CD8-positive, alpha-beta memory T cell (primary cell): ENCODE results near the gene CHI3L2. TPM values are rescaled to one million over a fixed set of nuclear protein-coding genes. Genes with fewer than 3 reads are reported as not detected.
A peak's percentile ranks its signal among the peaks of the same experiment; 100 is the strongest.

Experiments
- CTCF ChIA-PET: fragments of 350-600 bp; sonication (Branson Sonifier 250); formaldehyde crosslinking; loops from one replicate; lab custom pipeline; 2021; ENCODE audit warnings: antibody characterized with exemption; lab: Charles Lee
- POLR2A ChIA-PET: fragments of 350-600 bp; sonication (Branson Sonifier 250); formaldehyde crosslinking; loops from one replicate; lab custom pipeline; 2021; ENCODE audit warnings: antibody characterized with exemption; lab: Charles Lee
- DNase-seq, 5 donors: peaks; one replicate each; pipeline versions ENCODE4 v3.0.0 to v3.0.0-alpha.2; 2020 to 2022; ENCODE audit warnings: mixed read lengths in 1 of 5
- H3K27ac ChIP-seq: one replicate; pipeline ENCODE4 v1.7.0; 2013; ENCODE audit warnings: low read depth, mild to moderate bottlenecking, low read length, moderate library complexity
- H3K27me3 ChIP-seq: 2 replicates; pipeline ENCODE4 v1.7.0; 2013; ENCODE audit warnings: low read length, mild to moderate bottlenecking; ENCODE audit not compliant: insufficient read depth, poor library complexity, severe bottlenecking
- H3K36me3 ChIP-seq: 2 replicates; pipeline ENCODE4 v1.7.0; 2013; ENCODE audit warnings: mild to moderate bottlenecking, low read length, moderate library complexity; ENCODE audit not compliant: insufficient read depth
- H3K4me1 ChIP-seq: 2 replicates; pipeline ENCODE4 v1.7.0; 2013; ENCODE audit warnings: mild to moderate bottlenecking, low read length, moderate library complexity; ENCODE audit not compliant: insufficient read depth
- H3K4me3 ChIP-seq: 2 replicates; pipeline ENCODE4 v1.7.0; 2013; ENCODE audit warnings: mild to moderate bottlenecking, low read length
- H3K9me3 ChIP-seq: 2 replicates; pipeline ENCODE4 v1.7.0; 2013; ENCODE audit warnings: mild to moderate bottlenecking, low read length
- H3K27ac Mint-ChIP-seq, 8 donors: one replicate each; pipeline ENCODE4 v1.8.0; 2020 to 2021; ENCODE audit warnings: mixed read lengths in 8 of 8, mild to moderate bottlenecking in 6 of 8, inconsistent platforms in 3 of 8, moderate library complexity in 3 of 8
- H3K27me3 Mint-ChIP-seq, 2 donors: one replicate each; pipeline ENCODE4 v1.8.0; 2020 to 2021; ENCODE audit warnings: mixed read lengths in 2 of 2, mild to moderate bottlenecking in 1 of 2, moderate library complexity in 1 of 2
- H3K36me3 Mint-ChIP-seq, 3 donors: one replicate each; pipeline ENCODE4 v1.8.0; 2020 to 2021; ENCODE audit warnings: mixed read lengths in 3 of 3, inconsistent platforms in 1 of 3, mild to moderate bottlenecking in 1 of 3
- H3K4me1 Mint-ChIP-seq, 3 donors: one replicate each; pipeline ENCODE4 v1.8.0; 2020 to 2021; ENCODE audit warnings: mixed read lengths in 3 of 3, inconsistent platforms in 1 of 3, mild to moderate bottlenecking in 1 of 3
- H3K4me3 Mint-ChIP-seq, 7 donors: one replicate each; pipeline ENCODE4 v1.8.0; 2020 to 2021; ENCODE audit warnings: mixed read lengths in 7 of 7, mild to moderate bottlenecking in 6 of 7, moderate library complexity in 4 of 7, inconsistent platforms in 2 of 7
- H3K9me3 Mint-ChIP-seq, 5 donors: one replicate each; pipeline ENCODE4 v1.8.0; 2020 to 2022; ENCODE audit warnings: mixed read lengths in 5 of 5, mild to moderate bottlenecking in 3 of 5, moderate library complexity in 2 of 5, inconsistent platforms in 1 of 5
- polyA plus RNA-seq: library from polyadenylated mRNA; unstranded; fragments of 300-500 nt; fragmentation: Illumina TruSeq; gene quantifications from one replicate; pipeline ENCODE4 v1.2.3, GENCODE V29; 2021
- total RNA-seq, 2 experiments: library from RNA; stranded (reverse); gene quantifications; one replicate each; pipeline ENCODE4 v1.2.3, GENCODE V29; 2021

CHI3L2 gene
- total and polyA plus RNA-seq, 3 experiments from 2014 or later, result 1.6 to 20.8 (median 1.9) TPM

DNA sequence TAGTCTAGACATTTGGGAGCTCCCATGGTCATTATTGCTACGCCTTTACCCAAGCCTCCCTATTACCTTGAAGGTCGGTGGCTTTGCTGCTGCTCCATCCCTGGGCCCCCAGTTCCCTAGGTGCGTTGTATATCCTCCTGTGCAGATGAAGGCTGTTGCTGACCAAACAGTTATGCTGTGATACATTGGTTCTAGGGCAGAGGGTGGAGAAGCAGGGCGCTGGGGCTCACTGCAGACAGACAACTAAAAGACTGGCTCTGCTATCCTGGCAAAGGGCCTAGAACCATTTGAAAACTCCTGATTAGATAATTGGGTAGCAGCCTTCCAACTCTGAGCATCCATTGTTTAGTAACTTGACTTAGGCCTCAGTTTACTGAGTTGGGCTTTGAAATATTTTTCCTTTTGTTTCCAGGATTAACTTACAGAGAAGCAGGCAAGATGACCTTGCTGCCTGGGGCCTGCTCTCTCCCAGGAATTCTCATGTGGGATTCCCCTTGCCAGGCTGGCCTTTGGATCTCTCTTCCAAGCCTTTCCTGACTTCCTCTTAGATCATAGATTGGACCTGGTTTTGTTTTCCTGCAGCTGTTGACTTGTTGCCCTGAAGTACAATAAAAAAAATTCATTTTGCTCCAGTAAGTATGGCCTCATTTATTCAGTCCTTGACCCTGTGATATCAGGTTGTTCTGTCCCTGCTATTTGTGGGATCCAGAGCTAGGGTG, 15.5 kb downstream of the CHI3L2 start:
- Mint-ChIP-seq H3K4me3 (no peak overlapping the region), H3K4me1 (peaks cover 0 to 5% (median 2%) of the 10 kb centered on the region in 3 donors), H3K36me3 (peaks cover 7 to 34% (median 23%) of the 10 kb centered on the region in 3 donors), H3K27ac (no peak overlapping the region), H3K27me3 (no peaks in the 10 kb centered on the region), H3K9me3 (no peaks in the 10 kb centered on the region)
- Histone ChIP-seq H3K9me3 (no peaks in the 10 kb centered on the region), H3K4me3 (no peak overlapping the region), H3K36me3 (no peaks in the 10 kb centered on the region), H3K27me3 (no peaks in the 10 kb centered on the region), H3K4me1 (no peaks in the 10 kb centered on the region), H3K27ac (no peak overlapping the region)
- ChIA-PET POLR2A (no interaction called here), CTCF (interaction anchor here (1.1 kb wide), 1 partner anchor 157 kb away, joined by 3 read pairs; no protein-coding TSS in a partner anchor)
- no peak for DNase-seq

DNA sequence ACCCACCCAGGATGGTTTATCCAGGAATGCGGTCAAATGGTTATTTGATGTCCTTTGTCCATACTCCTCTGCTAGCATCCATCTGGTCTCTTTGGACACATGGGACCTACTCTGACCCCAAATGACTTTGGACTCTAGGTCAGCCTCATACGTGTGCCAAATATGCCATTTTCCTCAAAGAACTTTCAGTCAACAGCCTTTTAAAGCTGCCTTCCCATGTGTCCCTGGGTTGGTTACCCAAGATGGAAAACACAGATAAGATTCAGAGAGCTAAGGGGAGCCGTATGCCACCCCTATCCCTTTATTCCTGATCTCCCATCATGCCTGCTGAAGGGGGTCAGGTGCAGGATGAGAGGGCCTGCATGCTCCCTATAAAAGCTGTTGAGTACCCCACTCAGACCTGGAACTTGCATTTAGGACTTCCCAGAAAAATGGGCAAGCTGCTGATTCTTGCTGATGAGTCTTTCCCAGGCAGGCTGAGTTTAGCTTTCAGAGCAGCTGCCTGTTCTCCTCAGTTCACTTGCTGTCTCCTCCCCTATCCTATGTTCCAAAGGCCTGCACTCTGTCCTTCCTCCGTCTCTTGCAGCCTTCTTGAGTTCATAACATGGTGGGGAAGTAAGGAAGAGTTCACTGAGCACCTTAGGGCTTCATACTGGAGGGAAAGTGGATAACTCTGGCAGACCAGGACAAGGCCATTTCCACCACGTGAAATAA, 19.8 kb downstream of the CHI3L2 start:
- H3K27me3 Mint-ChIP-seq, result no peaks in the 10 kb centered on the region
- DNase-seq, result no peak
- ChIA-PET POLR2A (no interaction called here), CTCF (no interaction called here)
- no peaks in the 10 kb centered on the region for H3K9me3 Mint-ChIP-seq
- no peak overlapping the region for H3K27ac Mint-ChIP-seq
- H3K4me3 Mint-ChIP-seq, result no peak overlapping the region
- Histone ChIP-seq H3K36me3 (no peaks in the 10 kb centered on the region), H3K9me3 (no peaks in the 10 kb centered on the region), H3K27me3 (no peaks in the 10 kb centered on the region), H3K4me1 (peaks cover 12% of the 10 kb centered on the region), H3K4me3 (no peak overlapping the region), H3K27ac (no peak overlapping the region)
- peaks cover 10 to 16% (median 13%) of the 10 kb centered on the region in 3 donors for H3K4me1 Mint-ChIP-seq
- peaks cover 4 to 12% (median 6%) of the 10 kb centered on the region in 3 donors for H3K36me3 Mint-ChIP-seq

DNA sequence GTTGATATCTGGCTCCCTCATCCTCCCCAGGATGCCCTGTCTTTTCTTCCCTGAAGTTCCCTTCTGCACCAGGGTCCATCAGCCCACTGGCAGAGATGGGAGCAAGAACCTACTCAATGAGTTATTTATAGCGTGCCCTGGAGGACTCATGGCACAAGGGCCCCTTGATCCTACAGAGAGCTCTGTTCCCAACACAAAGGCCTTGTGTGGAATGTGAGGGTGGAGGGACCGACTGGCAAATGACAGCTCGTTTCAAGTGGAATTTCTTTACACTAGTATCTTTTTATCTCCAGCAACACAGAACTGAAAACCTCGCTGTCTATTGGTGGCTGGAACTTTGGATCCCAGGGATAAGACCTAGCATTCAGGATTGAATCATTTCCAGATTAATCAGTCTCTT, 22.4 kb downstream of the CHI3L2 start:
- Mint-ChIP-seq H3K9me3 (no peaks in the 10 kb centered on the region), H3K4me1 (peaks cover 10 to 16% (median 13%) of the 10 kb centered on the region in 3 donors), H3K27ac (peak overlapping the region in 1 of 8 donors; percentile 40), H3K36me3 (no peaks in the 10 kb centered on the region), H3K27me3 (no peaks in the 10 kb centered on the region), H3K4me3 (no peak overlapping the region)
- ChIA-PET CTCF (interaction anchor here (1.0 to 1.9 kb wide), 2 partner anchors 31 to 51 kb away, joined by 3 to 7 read pairs; no protein-coding TSS in a partner anchor), POLR2A (no interaction called here)
- H3K9me3 ChIP-seq, result no peaks in the 10 kb centered on the region
- no peaks in the 10 kb centered on the region for H3K27me3 ChIP-seq
- no peak for DNase-seq
- H3K4me1 ChIP-seq, result peaks cover 13% of the 10 kb centered on the region
- no peaks in the 10 kb centered on the region for H3K36me3 ChIP-seq
- H3K27ac ChIP-seq, result no peak overlapping the region
- H3K4me3 ChIP-seq, result no peak overlapping the region

DNA sequence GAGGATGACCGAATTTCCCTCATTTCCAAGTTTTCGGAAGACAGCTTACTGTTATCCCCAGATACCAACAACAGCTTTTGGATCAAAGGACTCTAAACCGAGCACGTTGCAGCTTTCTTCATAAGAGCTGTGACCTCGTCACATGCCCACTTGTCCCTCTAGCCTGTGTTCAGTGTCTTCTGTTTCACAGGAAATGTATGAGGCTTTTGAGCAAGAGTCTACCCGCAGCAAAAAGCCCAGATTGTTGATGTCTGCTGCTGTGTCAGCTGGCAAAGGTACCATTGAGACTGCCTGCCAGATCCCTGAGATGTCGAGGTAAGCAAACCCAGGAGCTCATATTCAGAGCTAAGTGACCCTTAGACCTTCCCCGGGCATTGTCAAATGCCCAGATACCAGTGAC, 24.1 kb downstream of the CHI3L2 start:
- H3K27me3 Mint-ChIP-seq, result peaks cover 0 to 3% of the 10 kb centered on the region in 2 donors
- H3K36me3 Mint-ChIP-seq, result no peaks in the 10 kb centered on the region
- peak in 1 of 5 donors; percentile 33 for DNase-seq
- peak overlapping the region; percentile 6 to 95 (median 60) for H3K27ac Mint-ChIP-seq
- Histone ChIP-seq H3K27ac (no peak overlapping the region), H3K9me3 (no peaks in the 10 kb centered on the region), H3K4me1 (peaks cover 13% of the 10 kb centered on the region), H3K27me3 (no peaks in the 10 kb centered on the region), H3K4me3 (no peak overlapping the region), H3K36me3 (no peaks in the 10 kb centered on the region)
- no peaks in the 10 kb centered on the region for H3K9me3 Mint-ChIP-seq
- CTCF ChIA-PET, result interaction anchor here (0.8 to 1.4 kb wide), 2 partner anchors 16 to 29 kb away, joined by 3 to 5 read pairs; no protein-coding TSS in a partner anchor
- POLR2A ChIA-PET, result no interaction called here
- no peak overlapping the region for H3K4me3 Mint-ChIP-seq
- peaks cover 10 to 16% (median 13%) of the 10 kb centered on the region in 3 donors for H3K4me1 Mint-ChIP-seq

DNA sequence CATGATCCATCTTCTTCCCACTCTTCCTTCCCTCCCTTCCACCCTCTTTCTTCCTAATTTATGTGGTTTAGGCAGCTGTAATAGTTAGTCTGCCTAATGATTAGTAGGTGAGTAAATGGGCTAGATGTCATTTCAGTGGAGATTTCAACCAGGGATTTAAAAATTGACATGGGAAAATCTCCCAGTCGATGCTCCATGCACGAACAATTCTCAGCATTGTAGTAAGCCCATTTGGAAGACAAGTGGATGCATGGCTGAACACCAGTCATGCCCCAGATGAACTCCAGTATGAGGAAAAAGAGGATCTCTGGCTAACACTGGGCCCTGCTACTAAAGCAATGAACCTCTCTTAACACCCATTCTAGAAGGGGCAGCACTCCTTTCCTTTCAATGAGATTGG, 25.3 kb downstream of the CHI3L2 start:
- DNase-seq, result no peak
- no peaks in the 10 kb centered on the region for H3K36me3 Mint-ChIP-seq
- Histone ChIP-seq H3K36me3 (no peaks in the 10 kb centered on the region), H3K27ac (no peak overlapping the region), H3K4me3 (no peak overlapping the region), H3K9me3 (no peaks in the 10 kb centered on the region), H3K27me3 (no peaks in the 10 kb centered on the region), H3K4me1 (peaks cover 13% of the 10 kb centered on the region)
- POLR2A ChIA-PET, result no interaction called here
- H3K27ac Mint-ChIP-seq, result no peak overlapping the region
- peaks cover 0 to 3% of the 10 kb centered on the region in 2 donors for H3K27me3 Mint-ChIP-seq
- H3K9me3 Mint-ChIP-seq, result no peaks in the 10 kb centered on the region
- CTCF ChIA-PET, result no interaction called here
- H3K4me3 Mint-ChIP-seq, result no peak overlapping the region
- H3K4me1 Mint-ChIP-seq, result peaks cover 10 to 16% (median 13%) of the 10 kb centered on the region in 3 donors

DNA sequence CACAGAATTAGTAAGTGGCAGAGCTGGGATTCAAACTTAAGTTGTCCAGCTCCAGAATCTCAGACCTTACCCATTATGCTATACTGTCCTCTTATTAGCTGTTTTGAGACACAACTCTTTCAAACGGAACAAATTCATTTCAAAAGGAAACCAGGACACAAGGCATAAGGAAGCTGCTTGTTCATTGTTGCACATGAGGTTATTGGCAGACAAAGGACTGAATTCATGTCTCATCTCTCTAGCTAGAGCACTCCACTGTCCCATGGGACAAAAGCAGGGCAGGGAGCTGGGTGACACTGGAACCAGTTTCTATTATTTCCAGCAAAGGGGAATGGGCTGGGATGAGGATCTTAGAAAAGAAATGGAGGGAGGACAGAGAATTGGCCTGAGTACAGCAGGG, 26.4 kb downstream of the CHI3L2 start:
- peaks cover 13% of the 10 kb centered on the region for H3K4me1 ChIP-seq
- no peak overlapping the region for H3K27ac Mint-ChIP-seq
- ChIA-PET POLR2A (no interaction called here), CTCF (no interaction called here)
- H3K27ac ChIP-seq, result no peak overlapping the region
- H3K4me3 ChIP-seq, result no peak overlapping the region
- no peaks in the 10 kb centered on the region for H3K9me3 ChIP-seq
- H3K27me3 Mint-ChIP-seq, result peaks cover 0 to 3% of the 10 kb centered on the region in 2 donors
- DNase-seq, result no peak
- H3K36me3 Mint-ChIP-seq, result no peaks in the 10 kb centered on the region
- no peaks in the 10 kb centered on the region for H3K27me3 ChIP-seq
- peaks cover 10 to 16% (median 13%) of the 10 kb centered on the region in 3 donors for H3K4me1 Mint-ChIP-seq
- no peak overlapping the region for H3K4me3 Mint-ChIP-seq
- no peaks in the 10 kb centered on the region for H3K9me3 Mint-ChIP-seq
- no peaks in the 10 kb centered on the region for H3K36me3 ChIP-seq

DNA sequence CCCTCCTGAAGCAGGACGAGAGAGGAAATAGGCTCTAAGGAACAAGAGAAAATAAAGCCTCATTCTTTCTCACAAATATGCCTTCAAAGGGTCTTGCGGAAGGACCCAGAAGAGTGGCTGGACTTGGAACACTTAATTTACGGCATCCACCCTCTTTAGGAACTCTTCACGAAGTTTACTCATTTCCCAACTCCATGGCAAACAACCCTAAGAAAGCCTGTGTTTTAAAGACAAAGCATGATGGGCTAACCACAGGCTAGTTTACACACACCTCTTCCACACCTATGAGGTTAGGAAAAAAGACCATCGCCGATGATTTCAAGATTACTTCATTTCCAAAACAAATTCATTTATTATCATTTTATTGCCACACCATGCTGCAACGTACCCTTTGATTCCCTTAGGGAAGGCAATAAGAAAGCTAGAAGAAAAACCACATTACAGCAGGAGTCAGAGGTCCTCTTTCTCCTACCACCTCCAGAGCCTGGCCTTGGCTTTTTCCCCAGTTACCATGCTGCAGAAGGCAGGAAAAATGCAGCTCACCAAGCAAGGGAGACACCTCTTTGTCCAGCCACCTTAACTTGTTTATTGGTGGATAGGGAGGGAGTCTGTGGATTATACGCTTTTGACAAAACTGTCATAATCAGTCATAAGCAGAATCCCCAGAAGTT, 29.6 kb downstream of the CHI3L2 start:
- H3K9me3 Mint-ChIP-seq, result peaks cover 0 to 2% (median 0%) of the 10 kb centered on the region in 5 donors
- no peak overlapping the region for H3K4me3 ChIP-seq
- H3K27me3 Mint-ChIP-seq, result peaks cover 0 to 3% of the 10 kb centered on the region in 2 donors

More for the DNA sequence above, 29.6 kb downstream of the CHI3L2 start:
- no peak for DNase-seq
- H3K4me1 Mint-ChIP-seq, result peaks cover under 1 to 2% (median 1%) of the 10 kb centered on the region in 3 donors
- Histone ChIP-seq H3K4me1 (peaks cover 3% of the 10 kb centered on the region), H3K27ac (no peak overlapping the region), H3K9me3 (no peaks in the 10 kb centered on the region), H3K27me3 (no peaks in the 10 kb centered on the region), H3K36me3 (no peaks in the 10 kb centered on the region)
- CTCF ChIA-PET, result no interaction called here
- POLR2A ChIA-PET, result no interaction called here
- no peak overlapping the region for H3K27ac Mint-ChIP-seq
- no peaks in the 10 kb centered on the region for H3K36me3 Mint-ChIP-seq
- no peak overlapping the region for H3K4me3 Mint-ChIP-seq
